ENCODE measurements around the gene SETBP1.

Gene SETBP1

GRCh38 chr18:45056926-45057325, 376.2 kb downstream of the SETBP1 start:
- ATAC-seq = no peak
- TF ChIP-seq ZC3H10 (CRISPR knock-in tag; IDR thresholded peaks at IDR 0.05) (no peak), POU6F1 (CRISPR knock-in tag; IDR thresholded peaks at IDR 0.05; ENCODE audit: borderline replicate concordance, low read depth) (no peak), ISL1 (CRISPR knock-in tag; IDR thresholded peaks at IDR 0.05) (no peak), RARB (CRISPR knock-in tag; IDR thresholded peaks at IDR 0.05) (no peak), TSHZ2 (CRISPR knock-in tag; IDR thresholded peaks at IDR 0.05) (no peak), CSRNP3 (CRISPR knock-in tag; IDR thresholded peaks at IDR 0.05) (no peak), SNAI2 (CRISPR knock-in tag; IDR thresholded peaks at IDR 0.05) (no peak), TOX (CRISPR knock-in tag; IDR thresholded peaks at IDR 0.05; ENCODE audit: borderline replicate concordance) (no peak), TCF4 (CRISPR knock-in tag; IDR thresholded peaks at IDR 0.05; ENCODE audit: borderline replicate concordance) (no peak), ZFP30 (CRISPR knock-in tag; IDR thresholded peaks at IDR 0.05) (no peak)

- TF ChIP-seq TSHZ2 (CRISPR knock-in tag; IDR thresholded peaks at IDR 0.05) (no peak), ESRRG (CRISPR knock-in tag; IDR thresholded peaks at IDR 0.05) (no peak), RARB (CRISPR knock-in tag; IDR thresholded peaks at IDR 0.05) (no peak), ZFP3 (CRISPR knock-in tag; IDR thresholded peaks at IDR 0.05) (no peak), TOX (CRISPR knock-in tag; IDR thresholded peaks at IDR 0.05; ENCODE audit: borderline replicate concordance) (no peak), ZC3H10 (CRISPR knock-in tag; IDR thresholded peaks at IDR 0.05) (no peak), BACH2 (CRISPR knock-in tag; IDR thresholded peaks at IDR 0.05; ENCODE audit: borderline replicate concordance) (no peak), ZFP30 (CRISPR knock-in tag; IDR thresholded peaks at IDR 0.05) (no peak), ISL1 (CRISPR knock-in tag; IDR thresholded peaks at IDR 0.05) (no peak), ZNF70 (CRISPR knock-in tag; IDR thresholded peaks at IDR 0.05) (no peak), GLIS3 (CRISPR knock-in tag; IDR thresholded peaks at IDR 0.05) (no peak), ARNTL (CRISPR knock-in tag; IDR thresholded peaks at IDR 0.05; ENCODE audit: borderline replicate concordance, low read depth) (no peak), CSRNP3 (CRISPR knock-in tag; IDR thresholded peaks at IDR 0.05) (no peak)
- peak; percentile 72 for ATAC-seq
Measured at GRCh38 chr18:45057955-45058600, 377.4 kb downstream of the SETBP1 start.

GRCh38 chr18:45059695-45060094, 379.0 kb downstream of the SETBP1 start:
- TF ChIP-seq TOX (CRISPR knock-in tag; IDR thresholded peaks at IDR 0.05; ENCODE audit: borderline replicate concordance) (0 out of 2 replicates have a peak, but pooled peaks have one; percentile 19), ZFP3 (CRISPR knock-in tag; IDR thresholded peaks at IDR 0.05) (peak; percentile 91), ZC3H10 (CRISPR knock-in tag; IDR thresholded peaks at IDR 0.05) (0 out of 2 replicates have a peak, but pooled peaks have one; percentile 46), GLIS3 (CRISPR knock-in tag; IDR thresholded peaks at IDR 0.05) (no peak)

More at GRCh38 chr18:45059695-45060094, 379.0 kb downstream of the SETBP1 start:
- peak; percentile 82 for ATAC-seq

Data from SK-N-SH treated with all-trans-retinoic acid at 6 μM for 48 hours (cell line).